IgD-negative memory B cell (primary cell): ENCODE results near the gene GPR12. TPM values are rescaled to one million over a fixed set of nuclear protein-coding genes. Genes with fewer than 3 reads are reported as not detected.
"Not testable (repeated sequence)": the region's sequence is repeated elsewhere in the genome, so short reads cannot be mapped to it uniquely, and the experiment has no call there.

Experiments
- H3K27ac Mint-ChIP-seq, 3 donors: one replicate each; pipeline ENCODE4 v1.8.0; 2020 to 2022; ENCODE audit warnings: mild to moderate bottlenecking in 3 of 3, mixed read lengths in 3 of 3, moderate library complexity in 1 of 3
- H3K27me3 Mint-ChIP-seq: one replicate; pipeline ENCODE4 v1.8.0; 2021; ENCODE audit warnings: mixed read lengths
- H3K36me3 Mint-ChIP-seq: one replicate; pipeline ENCODE4 v1.8.0; 2020; ENCODE audit warnings: mild to moderate bottlenecking, mixed read lengths
- H3K4me1 Mint-ChIP-seq, 3 donors: one replicate each; pipeline ENCODE4 v1.8.0; 2020 to 2022; ENCODE audit warnings: mixed read lengths in 3 of 3, mild to moderate bottlenecking in 1 of 3
- H3K4me3 Mint-ChIP-seq, 4 donors: one replicate each; pipeline ENCODE4 v1.8.0; 2020 to 2022; ENCODE audit warnings: mild to moderate bottlenecking in 4 of 4, mixed read lengths in 4 of 4, moderate library complexity in 3 of 4
- H3K9me3 Mint-ChIP-seq, 3 donors: one replicate each; pipeline ENCODE4 v1.8.0; 2020 to 2021; ENCODE audit warnings: mixed read lengths in 3 of 3, mild to moderate bottlenecking in 1 of 3
- polyA plus RNA-seq: library from polyadenylated mRNA; unstranded; fragments of 300-500 nt; fragmentation: Illumina TruSeq; gene quantifications from one replicate; pipeline ENCODE4 v1.2.3, GENCODE V29; 2021

Gene GPR12
- polyA plus RNA-seq, 1 donor from 2014 or later = not detected

- peak overlapping the region in 3 of 4 donors; percentile 49 to 73 (median 65) for H3K4me3 Mint-ChIP-seq
- H3K36me3 Mint-ChIP-seq = no peaks in the 10 kb centered on the region
- H3K4me1 Mint-ChIP-seq = peaks cover 2 to 15% (median 6%) of the 10 kb centered on the region in 3 donors
- H3K27ac Mint-ChIP-seq = no peak overlapping the region
- H3K27me3 Mint-ChIP-seq = peaks cover 52% of the 10 kb centered on the region
- H3K9me3 Mint-ChIP-seq = no peaks in the 10 kb centered on the region
These were observed 1.2 kb downstream of the GPR12 start for GRCh38 chr13:26759249-26759906.

DNA sequence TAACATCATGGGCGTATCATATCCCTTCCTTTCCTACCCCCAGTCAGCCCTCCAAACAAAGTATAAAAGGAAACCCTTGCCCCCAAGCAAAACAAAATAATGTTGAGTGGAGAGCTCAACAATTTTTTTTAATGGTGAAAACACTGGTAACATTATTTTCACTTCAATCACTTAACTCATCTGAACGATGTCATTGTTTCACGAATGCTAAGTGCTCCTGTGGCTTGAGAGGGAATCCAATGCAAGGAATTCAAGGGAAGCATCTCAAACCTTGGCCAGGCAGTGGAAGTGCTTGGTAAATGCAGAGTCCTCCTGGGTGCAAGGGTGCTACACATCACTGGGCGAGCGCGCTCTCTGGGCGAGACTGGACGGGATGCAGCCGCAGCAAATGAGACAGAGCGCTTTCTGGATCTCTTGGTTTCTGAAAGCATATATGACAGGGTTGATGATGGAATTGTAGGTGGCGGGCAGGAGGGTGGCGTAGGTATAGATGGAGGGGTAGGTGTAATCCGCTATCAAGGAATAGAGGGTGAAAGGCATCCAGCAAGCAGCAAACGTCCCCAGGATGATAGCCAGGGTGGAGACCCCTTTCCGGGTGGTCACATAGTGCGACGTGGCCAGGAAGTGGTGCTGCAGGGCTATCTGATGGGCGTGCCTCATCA, 2.0 kb downstream of the GPR12 start:
- Mint-ChIP-seq H3K36me3 (no peaks in the 10 kb centered on the region), H3K27ac (no peak overlapping the region), H3K4me1 (peaks cover 0 to 15% (median 2%) of the 10 kb centered on the region in 3 donors), H3K4me3 (peak overlapping the region in 2 of 4 donors; percentile 45 to 85), H3K9me3 (no peaks in the 10 kb centered on the region), H3K27me3 (peaks cover 49% of the 10 kb centered on the region)

- Mint-ChIP-seq H3K27me3 (peaks cover 40% of the 10 kb centered on the region), H3K27ac (no peak overlapping the region), H3K9me3 (no peaks in the 10 kb centered on the region)
These were observed 3.6 kb downstream of the GPR12 start for GRCh38 chr13:26756961-26757360.

GRCh38 chr13:26752671-26753070, 7.9 kb downstream of the GPR12 start:
- Mint-ChIP-seq H3K4me1 (no peaks in the 10 kb centered on the region), H3K9me3 (peaks cover 0 to 3% (median 0%) of the 10 kb centered on the region in 3 donors), H3K27ac (no peak overlapping the region), H3K36me3 (no peaks in the 10 kb centered on the region), H3K27me3 (peaks cover 21% of the 10 kb centered on the region), H3K4me3 (no peak overlapping the region)

More at GRCh38 chr13:26756961-26757360, 3.6 kb downstream of the GPR12 start:
- Mint-ChIP-seq H3K4me3 (no peak overlapping the region), H3K36me3 (no peaks in the 10 kb centered on the region), H3K4me1 (peaks cover 0 to 15% (median 2%) of the 10 kb centered on the region in 3 donors)

DNA sequence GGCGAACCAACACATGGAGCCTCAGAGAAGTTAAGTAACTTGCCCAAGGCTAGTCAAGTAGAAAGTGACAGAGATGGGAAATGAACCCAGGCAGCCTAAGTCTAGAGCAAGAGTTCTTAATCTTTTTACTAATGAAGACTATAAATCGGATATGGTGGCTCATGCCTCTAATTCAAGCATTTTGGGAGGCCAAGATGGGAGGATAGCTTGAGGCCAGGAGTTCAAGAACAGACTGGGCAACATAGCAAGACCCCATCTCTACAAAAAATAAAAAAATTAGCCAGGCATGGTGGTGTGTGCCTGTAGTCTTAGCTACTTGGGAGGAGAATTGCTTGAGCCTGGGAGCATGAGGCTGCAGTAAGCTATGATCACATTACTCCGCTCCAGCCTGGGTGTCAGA, 10.7 kb downstream of the GPR12 start:
- H3K9me3 Mint-ChIP-seq = peaks cover 0 to 3% (median 0%) of the 10 kb centered on the region in 3 donors
- H3K27ac Mint-ChIP-seq = no peak overlapping the region
- no peaks in the 10 kb centered on the region for H3K4me1 Mint-ChIP-seq
- no peaks in the 10 kb centered on the region for H3K36me3 Mint-ChIP-seq
- H3K27me3 Mint-ChIP-seq = peaks cover 17% of the 10 kb centered on the region
- H3K4me3 Mint-ChIP-seq = no peak overlapping the region

DNA sequence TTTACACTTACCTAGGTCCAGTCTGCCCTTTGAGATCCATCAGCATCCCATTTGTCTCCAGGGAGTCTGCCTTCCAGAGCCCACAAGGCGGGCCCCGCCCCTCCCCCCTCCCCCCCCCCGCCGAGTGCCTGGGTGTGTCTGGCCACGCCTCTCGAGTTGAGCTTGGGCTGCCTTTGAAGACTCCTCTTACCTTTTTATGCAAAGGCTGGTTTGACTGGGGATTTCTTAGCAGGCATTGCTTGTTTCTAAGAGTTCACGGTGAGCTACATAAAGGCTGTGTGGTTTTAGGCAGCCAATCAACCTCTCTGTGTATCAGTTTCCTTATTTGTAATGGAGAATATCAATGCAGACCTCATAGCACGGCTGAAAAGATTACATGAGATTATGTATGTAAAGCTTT, 11.3 kb downstream of the GPR12 start:
- H3K27ac Mint-ChIP-seq = no peak overlapping the region
- peaks cover 0 to 3% (median 0%) of the 10 kb centered on the region in 3 donors for H3K9me3 Mint-ChIP-seq
- no peaks in the 10 kb centered on the region for H3K4me1 Mint-ChIP-seq
- peaks cover 18% of the 10 kb centered on the region for H3K27me3 Mint-ChIP-seq
- H3K4me3 Mint-ChIP-seq = no peak overlapping the region
- no peaks in the 10 kb centered on the region for H3K36me3 Mint-ChIP-seq

GRCh38 chr13:26747706-26748105, 12.9 kb downstream of the GPR12 start:
- Mint-ChIP-seq H3K27ac (no peak overlapping the region), H3K4me3 (no peak overlapping the region), H3K9me3 (peaks cover 0 to 3% (median 0%) of the 10 kb centered on the region in 3 donors), H3K4me1 (no peaks in the 10 kb centered on the region), H3K27me3 (peaks cover 24% of the 10 kb centered on the region), H3K36me3 (no peaks in the 10 kb centered on the region)

DNA sequence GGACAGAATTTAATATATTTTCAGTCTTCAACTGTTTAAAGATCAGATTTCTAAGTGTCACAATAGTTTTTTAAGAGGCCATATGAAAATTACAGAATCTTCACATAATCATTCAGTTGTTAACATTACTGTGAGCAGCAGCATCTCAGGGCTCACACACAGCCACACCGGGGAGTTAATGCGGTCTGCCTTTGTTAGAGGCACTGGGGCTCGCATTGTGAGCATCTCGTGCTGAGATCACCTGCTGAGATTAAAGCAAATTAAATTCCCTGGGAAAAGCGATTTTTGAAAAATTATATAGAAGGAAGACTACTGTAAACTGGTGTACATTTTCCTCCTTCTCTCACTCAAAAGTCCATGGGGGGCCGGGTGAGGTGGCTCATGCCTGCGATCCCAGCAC, 16.6 kb downstream of the GPR12 start:
- Mint-ChIP-seq H3K9me3 (peaks cover 2 to 6% (median 4%) of the 10 kb centered on the region in 3 donors), H3K4me1 (no peaks in the 10 kb centered on the region), H3K27me3 (peaks cover 14% of the 10 kb centered on the region), H3K4me3 (no peak overlapping the region), H3K27ac (no peak overlapping the region), H3K36me3 (no peaks in the 10 kb centered on the region)

- peaks cover 4 to 15% (median 7%) of the 10 kb centered on the region in 3 donors for H3K9me3 Mint-ChIP-seq
- H3K4me1 Mint-ChIP-seq = no peaks in the 10 kb centered on the region
- no peak overlapping the region for H3K4me3 Mint-ChIP-seq
- H3K27ac Mint-ChIP-seq = no peak overlapping the region
- H3K36me3 Mint-ChIP-seq = no peaks in the 10 kb centered on the region
- H3K27me3 Mint-ChIP-seq = peaks cover 14% of the 10 kb centered on the region
These were observed 17.8 kb downstream of the GPR12 start for GRCh38 chr13:26742691-26743358.

- Mint-ChIP-seq H3K36me3 (no peaks in the 10 kb centered on the region), H3K27me3 (peaks cover 9% of the 10 kb centered on the region), H3K27ac (no peak overlapping the region), H3K4me3 (no peak overlapping the region), H3K4me1 (peaks cover 0 to 1% (median 0%) of the 10 kb centered on the region in 3 donors), H3K9me3 (peaks cover 5 to 17% (median 11%) of the 10 kb centered on the region in 3 donors)
These were observed 24.9 kb downstream of the GPR12 start for GRCh38 chr13:26735677-26736076.

- peaks cover 6% of the 10 kb centered on the region for H3K27me3 Mint-ChIP-seq
These were observed 33.0 kb downstream of the GPR12 start for GRCh38 chr13:26727633-26728032.

DNA sequence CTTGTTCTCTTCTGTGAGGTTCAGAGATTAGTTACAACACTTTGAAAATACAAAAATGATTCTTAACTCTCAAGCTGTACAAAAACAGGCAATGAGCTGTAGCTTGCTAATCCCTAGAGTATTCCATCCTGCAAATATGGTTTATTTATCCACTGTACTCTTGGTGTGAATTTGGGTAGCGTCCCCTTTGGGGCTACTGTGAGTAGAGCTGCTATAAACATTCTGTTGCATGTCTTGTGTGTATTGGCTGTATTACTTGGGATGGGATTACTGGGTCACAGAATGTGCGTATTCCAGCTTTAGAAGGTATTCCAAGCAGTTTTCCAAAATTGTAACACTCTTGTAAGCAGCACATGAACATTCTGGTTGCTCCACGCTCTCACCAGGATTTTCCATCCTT, 33.5 kb downstream of the GPR12 start:
- Mint-ChIP-seq H3K27ac (no peak overlapping the region), H3K36me3 (no peaks in the 10 kb centered on the region), H3K4me1 (peaks cover 0 to 1% (median 0%) of the 10 kb centered on the region in 3 donors), H3K27me3 (peaks cover 6% of the 10 kb centered on the region), H3K9me3 (peaks cover 0 to 2% (median 0%) of the 10 kb centered on the region in 3 donors), H3K4me3 (no peak overlapping the region)

More at GRCh38 chr13:26727633-26728032, 33.0 kb downstream of the GPR12 start:
- H3K27ac Mint-ChIP-seq = no peak overlapping the region
- H3K4me1 Mint-ChIP-seq = no peaks in the 10 kb centered on the region
- H3K36me3 Mint-ChIP-seq = no peaks in the 10 kb centered on the region
- no peak overlapping the region for H3K4me3 Mint-ChIP-seq
- peaks cover 0 to 2% (median 0%) of the 10 kb centered on the region in 3 donors for H3K9me3 Mint-ChIP-seq

DNA sequence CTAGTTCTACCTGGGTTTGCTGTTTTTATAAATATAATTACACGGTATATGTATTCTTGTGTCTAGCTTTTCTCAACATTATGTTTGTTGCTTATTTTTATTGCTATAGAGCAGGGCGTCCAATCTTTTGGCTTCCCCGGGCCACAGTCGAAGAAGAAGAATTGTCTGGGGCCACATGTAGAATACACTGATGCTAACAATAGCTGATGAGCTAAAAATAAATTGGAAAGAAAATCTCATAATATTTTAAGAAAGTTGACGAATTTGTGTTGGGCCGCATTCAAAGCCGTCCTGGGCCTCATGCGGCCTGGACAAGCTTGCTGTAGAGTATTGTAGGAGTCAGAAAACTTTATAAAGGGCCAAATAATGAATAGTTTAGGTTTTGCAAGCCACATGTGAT, 33.9 kb downstream of the GPR12 start:
- Mint-ChIP-seq H3K4me1 (peaks cover 0 to 6% (median 0%) of the 10 kb centered on the region in 3 donors), H3K9me3 (peaks cover 0 to 2% (median 0%) of the 10 kb centered on the region in 3 donors), H3K36me3 (no peaks in the 10 kb centered on the region), H3K4me3 (no peak overlapping the region), H3K27me3 (peaks cover 6% of the 10 kb centered on the region), H3K27ac (no peak overlapping the region)

DNA sequence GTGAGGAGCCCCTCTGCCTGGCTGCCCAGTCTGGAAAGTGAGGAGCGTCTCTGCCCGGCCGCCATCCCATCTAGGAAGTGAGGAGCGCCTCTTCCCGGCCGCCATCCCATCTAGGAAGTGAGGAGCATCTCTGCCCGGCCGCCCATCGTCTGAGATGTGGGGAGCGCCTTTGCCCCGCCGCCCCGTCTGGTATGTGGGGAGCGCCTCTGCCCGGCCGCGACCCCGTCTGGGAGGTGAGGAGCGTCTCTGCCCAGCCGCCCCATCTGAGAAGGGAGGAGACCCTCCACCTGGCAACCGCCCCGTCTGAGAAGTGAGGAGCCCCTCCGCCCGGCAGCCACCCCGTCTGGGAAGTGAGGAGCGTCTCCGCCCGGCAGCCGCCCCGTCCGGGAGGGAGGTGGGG, 37.0 kb downstream of the GPR12 start:
- H3K27ac Mint-ChIP-seq, H3K36me3 Mint-ChIP-seq, H3K27me3 Mint-ChIP-seq, H3K4me3 Mint-ChIP-seq, H3K9me3 Mint-ChIP-seq: not testable (repeated sequence)
- H3K4me1 Mint-ChIP-seq = peaks cover 8 to 17% (median 9%) of the 10 kb centered on the region in 3 donors

GRCh38 chr13:26722321-26722720, 38.3 kb downstream of the GPR12 start:
- H3K4me3 Mint-ChIP-seq = peak overlapping the region in 2 of 4 donors; percentile 3 to 92
- no peaks in the 10 kb centered on the region for H3K36me3 Mint-ChIP-seq
- H3K9me3 Mint-ChIP-seq = peaks cover 0 to 2% (median 0%) of the 10 kb centered on the region in 3 donors
- H3K27me3 Mint-ChIP-seq = peaks cover 5% of the 10 kb centered on the region
- H3K27ac Mint-ChIP-seq = no peak overlapping the region
- H3K4me1 Mint-ChIP-seq = peaks cover 8 to 17% (median 9%) of the 10 kb centered on the region in 3 donors
